HCT116 (cell line): ENCODE measurements around the gene MAP3K3. TPM values are rescaled to one million over a fixed set of nuclear protein-coding genes. Genes with fewer than 3 reads are reported as not detected.
A peak's percentile ranks its signal among the peaks of the same experiment; 100 is the strongest.

Experiments
- ATAC-seq: fragments of 200-7000 bp; cut with Tn5 transposase; 2 replicates; pipeline ENCODE4 v1.9.1; 2020; ENCODE audit warnings: mild to moderate bottlenecking, moderate library complexity
- BruUV-seq: library from RNA; stranded (reverse); fragments of 400-500 nt; replicated peaks from 2 replicates; lab custom pipeline; 2021; lab: Mats Ljungman, UMichigan
- CTCF ChIA-PET: fragments of 300-600 bp; sonication (Branson Sonifier 250); formaldehyde crosslinking; loops from one replicate; lab custom pipeline; 2021; ENCODE audit warnings: antibody characterized with exemption; lab: Charles Lee
- POLR2A ChIA-PET: fragments of 300-600, 350-600 bp; sonication (Branson Sonifier 250); formaldehyde crosslinking; loops from one replicate; lab custom pipeline; 2021; ENCODE audit warnings: antibody characterized with exemption; lab: Charles Lee
- RAD21 ChIA-PET, 2 experiments: fragments of 300-600 bp; sonication (Branson Sonifier 250); formaldehyde crosslinking; loops; one replicate each; lab custom pipeline; 2023; ENCODE audit warnings: low total read pairs in 2 of 2; ENCODE audit not compliant: uncharacterized antibody in 2 of 2, unreplicated experiment in 2 of 2, low non-redundant PET in 1 of 2; lab: Charles Lee
- DNase-seq: peaks from one replicate; pipeline ENCODE4 v3.0.0-alpha.2; 2010; ENCODE audit warnings: low read depth, low spot score
- H2AFZ ChIP-seq: fragments of 200-600 bp; shearing (Covaris generic), sonication (generic); 2 replicates; pipeline ENCODE4 v1.6.1; 2017; ENCODE audit warnings: low read depth, mixed run types, mixed read lengths, antibody characterized with exemption, low read length; ENCODE audit not compliant: poor library complexity, severe bottlenecking
- H3K27ac ChIP-seq: 2 replicates; pipeline ENCODE4 v1.5.1; 2012; ENCODE audit warnings: low read depth, low read length
- H3K27me3 ChIP-seq: fragments of 200-600 bp; sonication (generic); 2 replicates; pipeline ENCODE4 v1.6.1; 2016; ENCODE audit warnings: mixed run types, low read length, mixed read lengths; ENCODE audit not compliant: insufficient read depth
- H3K36me3 ChIP-seq, 2 experiments: fragments of 200-500 bp in 1 of 2; fragments of 200-600 bp in 1 of 2; sonication (Bioruptor generic) in 1 of 2; sonication (generic) in 1 of 2; 2 replicates each; pipeline versions ENCODE4 v1.5.1 to v1.6.1; 2014 to 2016; ENCODE audit warnings: low read length in 2 of 2, inconsistent platforms in 1 of 2, mixed read lengths in 1 of 2, mixed run types in 1 of 2; ENCODE audit not compliant: insufficient read depth in 2 of 2, control insufficient read depth in 1 of 2
- H3K4me1 ChIP-seq, 2 experiments: fragments of 200-600 bp in 1 of 2; sonication (generic) in 1 of 2; 2 replicates each; pipeline versions ENCODE4 v1.5.1 to v1.6.1; 2012 to 2017; ENCODE audit warnings: low read length in 2 of 2, inconsistent platforms in 1 of 2, mild to moderate bottlenecking in 1 of 2, mixed read lengths in 1 of 2, mixed run types in 1 of 2, moderate library complexity in 1 of 2; ENCODE audit not compliant: insufficient read depth in 2 of 2, control insufficient read depth in 1 of 2
- H3K4me2 ChIP-seq: fragments of 200-600 bp; sonication (generic); 2 replicates; pipeline ENCODE4 v1.6.1; 2017; ENCODE audit warnings: mixed run types, low read length, mixed read lengths
- H3K4me3 ChIP-seq, 2 experiments: fragments of 200-600 bp in 1 of 2; sonication (generic) in 1 of 2; replicated peaks in 1 of 2; 2 replicates each; pipeline ENCODE4 v1.5.1; 2011 to 2016; ENCODE audit warnings: low read length in 2 of 2, control low read depth in 1 of 2, low read depth in 1 of 2, mild to moderate bottlenecking in 1 of 2, mixed read lengths in 1 of 2, mixed run types in 1 of 2
- H3K79me2 ChIP-seq: fragments of 200-600 bp; sonication (generic); 2 replicates; pipeline ENCODE4 v1.6.1; 2017; ENCODE audit warnings: mild to moderate bottlenecking, mixed run types, low read length, moderate library complexity, mixed read lengths; ENCODE audit not compliant: insufficient read depth
- H3K9ac ChIP-seq: fragments of 200-600 bp; sonication (generic); 2 replicates; pipeline ENCODE4 v1.6.1; 2016; ENCODE audit warnings: low read length, mixed read lengths
- H3K9me2 ChIP-seq: fragments of 200-600 bp; sonication (generic), shearing (Covaris generic); 2 replicates; pipeline ENCODE4 v1.6.1; 2017; ENCODE audit warnings: mixed run types, mild to moderate bottlenecking, moderate library complexity; ENCODE audit not compliant: insufficient read depth
- H3K9me3 ChIP-seq, 2 experiments: fragments of 200-500 bp in 1 of 2; fragments of 200-600 bp in 1 of 2; sonication (Bioruptor generic) in 1 of 2; sonication (generic) in 1 of 2; 2 replicates each; pipeline ENCODE4 v1.6.1; 2014 to 2017; ENCODE audit warnings: low read length in 2 of 2, mixed read lengths in 2 of 2, inconsistent platforms in 1 of 2, low read depth in 1 of 2, mild to moderate bottlenecking in 1 of 2, mixed run types in 1 of 2, moderate library complexity in 1 of 2; ENCODE audit not compliant: control insufficient read depth in 1 of 2, insufficient read depth in 1 of 2
- H4K20me1 ChIP-seq: fragments of 200-600 bp; sonication (generic), shearing (Covaris generic); 2 replicates; pipeline ENCODE4 v1.6.1; 2017; ENCODE audit warnings: mixed run types, mild to moderate bottlenecking, moderate library complexity; ENCODE audit not compliant: insufficient read depth
- ATF3 ChIP-seq: IDR thresholded peaks from 2 replicates; pipeline ENCODE4 v1.6.1; 2012
- CBX3 ChIP-seq: IDR thresholded peaks from 2 replicates; pipeline ENCODE4 v1.6.1; 2012; ENCODE audit warnings: low read depth
- CEBPB ChIP-seq: IDR thresholded peaks from 2 replicates; pipeline ENCODE4 v1.6.1; 2012; ENCODE audit warnings: low read depth
- CTCF ChIP-seq, 3 experiments: fragments of 200-600 bp in 1 of 3; sonication (generic) in 1 of 3; IDR thresholded peaks in 2 of 3; conservative IDR thresholded peaks in 1 of 3; 2 replicates each; pipeline ENCODE4 v1.5.1; 2012 to 2017; ENCODE audit warnings: low read depth in 2 of 3, low read length in 2 of 3, antibody characterized with exemption in 1 of 3, borderline replicate concordance in 1 of 3, control low read depth in 1 of 3, mild to moderate bottlenecking in 1 of 3, mixed read lengths in 1 of 3, mixed run types in 1 of 3, moderate library complexity in 1 of 3; ENCODE audit not compliant: insufficient read depth in 1 of 3
- EGR1 ChIP-seq: IDR thresholded peaks from 2 replicates; pipeline ENCODE4 v1.6.1; 2012; ENCODE audit warnings: low read depth
- ELF1 ChIP-seq: IDR thresholded peaks from 2 replicates; pipeline ENCODE4 v1.6.1; 2012; ENCODE audit warnings: low read depth, borderline replicate concordance
- EZH2 ChIP-seq: fragments of 200-600 bp; sonication (generic); IDR thresholded peaks from 2 replicates; pipeline ENCODE4 v1.6.1; 2017; ENCODE audit warnings: antibody characterized with exemption, mixed run types
- EZH2phosphoT487 ChIP-seq: fragments of 200-600 bp; IDR thresholded peaks from 2 replicates; pipeline ENCODE4 v1.6.1; 2018; ENCODE audit warnings: antibody characterized with exemption, borderline replicate concordance
- JUND ChIP-seq: IDR thresholded peaks from 2 replicates; pipeline ENCODE4 v1.6.1; 2012
- POLR2AphosphoS5 ChIP-seq: IDR thresholded peaks from 2 replicates; pipeline ENCODE4 v1.6.1; 2011; ENCODE audit warnings: mild to moderate bottlenecking, low read depth, low read length, moderate library complexity
- SIN3A ChIP-seq: IDR thresholded peaks from 2 replicates; pipeline ENCODE4 v1.6.1; 2012; ENCODE audit warnings: low read depth
- ZNF274 ChIP-seq: fragments of 200-500 bp; sonication (Bioruptor generic); IDR thresholded peaks from 2 replicates; pipeline ENCODE4 v1.6.1; 2014; ENCODE audit warnings: mild to moderate bottlenecking, low read depth, low read length, inconsistent platforms
- intact Hi-C: fragments of 100-400 bp; cut with micrococcal nuclease; formaldehyde crosslinking; loops from 2 replicates; pipeline ENCODE4 v1.10.0; 2022
- total RNA-seq: library from RNA; stranded (reverse); gene quantifications from one replicate; pipeline ENCODE4 v1.2.1, GENCODE V29; 2021; ENCODE audit not compliant: unreplicated experiment
- TF ChIP-seq, protein P1 (sequence below): IDR thresholded peaks from 2 replicates; pipeline ENCODE4 v1.6.1; 2012

Gene MAP3K3
- total RNA-seq, 1 experiment from 2014 or later: 18.5 TPM

DNA sequence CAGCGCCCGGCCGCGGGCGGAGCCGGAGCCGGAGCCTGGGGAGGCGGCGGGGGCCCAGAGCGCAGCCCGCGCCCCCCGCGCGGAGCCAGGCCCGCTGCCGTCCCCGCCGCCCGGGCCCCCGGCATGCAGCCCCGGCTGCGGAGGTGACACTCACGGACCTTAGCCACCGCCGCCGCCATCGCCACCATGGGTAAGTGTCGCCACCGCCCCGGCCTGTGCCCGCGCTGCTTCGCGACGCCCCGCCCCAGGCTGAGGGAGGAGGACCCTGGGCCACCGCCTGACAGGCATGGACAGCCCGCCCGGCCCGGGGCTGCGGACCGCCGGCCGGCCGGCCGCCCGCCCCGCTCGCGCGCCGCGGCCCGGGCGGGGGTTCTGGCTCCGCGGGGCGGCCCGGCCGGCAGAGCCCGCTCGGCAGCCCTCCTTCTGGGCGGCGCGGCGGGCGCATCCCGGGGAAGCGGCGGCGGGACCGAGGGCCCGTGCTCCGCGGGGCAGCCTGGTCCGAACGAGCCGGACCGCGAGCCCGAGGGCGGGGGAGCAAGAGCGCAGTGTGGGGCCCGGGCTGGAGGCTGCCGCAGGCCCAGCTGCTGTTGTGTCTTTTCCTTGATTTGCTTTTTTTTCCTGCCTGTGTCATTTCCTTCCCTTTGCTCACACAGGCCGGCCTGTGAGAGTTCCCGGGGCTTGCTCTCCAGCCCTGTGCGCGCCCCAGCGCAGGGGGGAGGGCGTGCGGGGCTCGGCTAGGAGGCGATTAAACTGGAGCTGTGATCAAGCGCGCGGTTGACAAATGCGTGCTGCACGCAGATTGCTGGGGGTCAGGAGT lies 565 bp downstream of the MAP3K3 start (continued):
- TF ChIP-seq, protein P1, sequence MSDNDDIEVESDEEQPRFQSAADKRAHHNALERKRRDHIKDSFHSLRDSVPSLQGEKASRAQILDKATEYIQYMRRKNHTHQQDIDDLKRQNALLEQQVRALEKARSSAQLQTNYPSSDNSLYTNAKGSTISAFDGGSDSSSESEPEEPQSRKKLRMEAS: 0 out of 2 replicates have a peak, but pooled peaks have one; percentile 11

GRCh38 chr17:63623786-63624530 lies 1.7 kb downstream of the MAP3K3 start:
- Histone ChIP-seq H3K27me3 (no peaks in the 10 kb centered on the region), H4K20me1 (no peaks in the 10 kb centered on the region), H3K36me3 (no peaks in the 10 kb centered on the region), H3K9me3 (no peaks in the 10 kb centered on the region), H2AFZ (peak overlapping the region; percentile 10), H3K4me3 (peak overlapping the region; percentile 80), H3K9me2 (no peaks in the 10 kb centered on the region), H3K9ac (peak overlapping the region; percentile 66), H3K4me2 (peak overlapping the region; percentile 85), H3K79me2 (peaks cover 14% of the 10 kb centered on the region), H3K27ac (no peak overlapping the region), H3K4me1 (peaks cover 12 to 18% of the 10 kb centered on the region in 2 experiments; a peak in 3 of 4 replicates)
- intact Hi-C loops: loop anchor here (2.0 to 5.0 kb wide), 2 partner anchors 177 to 218 kb away; partner anchors contain the start of genes CYB561 and SMARCD2
- CTCF ChIA-PET: interaction anchor here (4.9 kb wide), 1 partner anchor 12 kb away, joined by 71 read pairs; no protein-coding TSS in a partner anchor
- ATAC-seq: no peak
- TF ChIP-seq CTCF (IDR thresholded peaks at IDR 0.05 in 2 of 3, conservative IDR thresholded peaks at IDR 0.05 in 1 of 3; ENCODE audit: borderline replicate concordance in 1 of 3, insufficient read depth in 1 of 3, low read depth in 2 of 3, low read length in 2 of 3) (no peak), JUND (no peak), ELF1 (no peak), CEBPB (no peak), EGR1 (no peak), ATF3 (no peak), EZH2phosphoT487 (no peak), POLR2AphosphoS5 (no peak), CBX3 (no peak), EZH2 (no peak), SIN3A (no peak; the same call in 1 of the 2 replicates), ZNF274 (no peak)
- TF ChIP-seq, protein P1: no peak
- RAD21 ChIA-PET: interaction anchor here in 1 of 2 experiments (0.5 kb wide), 1 partner anchor 39 kb away, joined by 6 read pairs; no protein-coding TSS in a partner anchor
- POLR2A ChIA-PET: no interaction called here
- BruUV-seq: no TSS peak
- no peak for DNase-seq
